ENCODE data around the gene SLC6A3.

SLC6A3 gene

DNA sequence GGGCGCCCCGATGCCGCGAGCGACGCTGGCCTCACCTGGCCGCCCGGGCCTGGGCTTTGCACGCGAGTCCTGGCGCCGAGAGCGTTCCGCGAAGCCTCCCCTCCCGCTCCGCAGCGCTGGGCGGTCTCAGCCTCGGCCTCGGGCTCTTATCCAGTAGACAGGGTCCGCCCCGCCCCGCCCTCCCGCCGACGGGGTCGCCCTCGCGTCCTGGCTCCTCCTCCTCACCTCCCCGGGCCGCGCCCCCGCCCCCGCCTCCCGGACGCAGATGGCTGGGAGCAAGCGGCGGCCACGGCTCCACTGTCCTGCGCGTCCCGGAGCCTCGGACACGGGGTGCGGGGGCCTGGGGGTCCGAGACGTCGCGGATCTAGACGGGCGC is at the start of gene SLC6A3:
Gene SLC6A3, minus strand, starts transcription at position 128 of the 376 bp plus-strand sequence. CDS start 2,243 bp downstream, outside the sequence.
- DNase-seq = no peak

DNA sequence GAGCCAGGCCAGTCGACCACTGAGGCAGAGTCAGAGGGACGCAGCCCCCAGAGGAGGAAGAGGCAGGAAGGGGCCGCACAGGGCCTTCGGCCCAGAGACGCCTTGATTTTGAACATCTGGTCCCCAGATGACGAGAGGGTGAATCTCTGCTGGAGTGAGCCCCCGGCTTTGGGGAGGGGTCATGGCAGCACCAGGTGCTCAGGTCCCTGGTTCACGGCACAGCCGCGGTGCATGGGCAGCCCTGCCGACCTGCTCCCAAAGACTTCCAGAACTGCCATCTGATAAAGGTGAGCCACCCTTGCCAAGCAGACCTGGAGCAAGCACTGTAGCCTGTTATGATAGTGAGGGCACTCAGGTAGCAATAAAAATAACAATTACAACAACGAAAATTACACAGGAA is 48.7 kb upstream of the SLC6A3 start:
- no peak for DNase-seq

DNA sequence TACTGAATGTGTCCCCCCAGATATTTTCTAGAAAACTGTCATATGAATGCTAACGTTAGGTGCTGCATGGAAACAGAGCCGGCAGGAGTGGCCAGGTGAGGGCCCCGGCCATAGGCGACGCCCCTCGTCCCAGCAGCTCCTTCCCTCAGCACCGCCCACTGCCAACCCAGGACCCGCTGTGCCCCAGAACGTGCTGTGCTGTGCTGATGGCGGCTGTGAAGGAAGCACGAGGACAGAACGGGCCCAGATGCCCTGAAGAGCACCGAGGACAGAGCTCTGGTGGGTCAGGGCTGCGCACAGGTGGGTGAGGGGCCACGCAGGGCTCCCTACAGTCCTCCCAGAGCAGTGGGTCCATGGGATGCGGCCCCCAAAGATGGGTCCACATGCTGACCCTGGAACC is 48.2 kb upstream of the SLC6A3 start:
- no peak for DNase-seq

DNA sequence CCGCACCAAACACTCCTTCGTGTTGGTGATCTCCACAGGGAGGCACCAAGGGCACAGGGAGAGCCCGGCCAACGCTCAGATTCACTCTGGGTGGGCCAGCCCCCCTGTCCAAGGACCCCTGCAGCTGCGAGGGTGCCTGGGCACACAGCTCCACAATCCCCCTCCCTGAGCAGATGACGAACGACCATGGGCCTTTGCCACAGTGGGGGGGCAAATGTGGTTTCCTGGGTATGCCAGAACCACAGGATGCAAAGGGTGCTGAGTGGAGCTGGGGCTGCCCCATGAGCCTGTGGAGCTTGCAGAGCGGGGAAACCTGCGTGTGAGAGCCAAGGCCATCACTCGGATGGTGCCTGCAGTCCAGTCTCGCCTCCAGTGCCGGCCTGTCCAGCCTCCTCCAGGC is 47.5 kb upstream of the SLC6A3 start:
- DNase-seq = no peak

DNA sequence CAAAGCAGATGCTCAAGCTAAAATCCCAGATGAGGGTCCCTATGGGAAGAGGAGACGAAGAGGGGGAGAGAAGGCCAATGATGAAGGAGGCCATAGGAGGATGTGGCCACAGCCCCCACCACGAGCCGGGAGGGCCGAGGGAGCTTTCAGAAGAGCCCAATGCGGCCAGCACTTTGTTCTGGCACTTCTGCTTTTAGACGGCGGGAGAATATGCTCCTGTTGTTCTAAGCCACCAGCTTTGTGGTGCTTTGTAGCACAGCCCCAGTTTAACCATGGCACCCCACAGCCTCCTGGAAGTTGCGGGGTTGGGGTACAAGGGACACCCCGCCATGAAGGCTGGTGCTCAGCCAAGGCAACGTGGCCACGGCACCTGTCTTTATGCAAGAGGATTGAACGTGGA is 45.1 kb upstream of the SLC6A3 start:
- DNase-seq = no peak

DNA sequence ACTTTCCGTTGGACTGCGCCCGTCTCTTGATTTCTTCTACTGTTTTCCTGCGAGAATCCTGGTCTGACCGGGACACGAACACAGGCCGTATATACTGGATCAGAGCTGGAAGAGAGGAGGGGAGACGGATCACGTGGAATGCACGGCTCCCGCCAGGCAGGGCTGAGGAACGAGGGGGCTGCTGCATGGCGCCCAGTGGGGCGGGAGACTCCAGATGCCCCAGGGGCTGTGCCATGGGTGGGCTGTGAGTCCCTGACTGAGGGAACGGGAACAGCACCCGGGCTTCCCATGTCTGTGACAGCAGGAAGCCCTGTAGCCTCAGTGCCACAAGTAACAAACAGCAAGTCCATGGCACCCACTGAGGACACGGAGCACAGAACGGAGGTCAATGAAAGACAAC is 44.5 kb upstream of the SLC6A3 start:
- DNase-seq = no peak

DNA sequence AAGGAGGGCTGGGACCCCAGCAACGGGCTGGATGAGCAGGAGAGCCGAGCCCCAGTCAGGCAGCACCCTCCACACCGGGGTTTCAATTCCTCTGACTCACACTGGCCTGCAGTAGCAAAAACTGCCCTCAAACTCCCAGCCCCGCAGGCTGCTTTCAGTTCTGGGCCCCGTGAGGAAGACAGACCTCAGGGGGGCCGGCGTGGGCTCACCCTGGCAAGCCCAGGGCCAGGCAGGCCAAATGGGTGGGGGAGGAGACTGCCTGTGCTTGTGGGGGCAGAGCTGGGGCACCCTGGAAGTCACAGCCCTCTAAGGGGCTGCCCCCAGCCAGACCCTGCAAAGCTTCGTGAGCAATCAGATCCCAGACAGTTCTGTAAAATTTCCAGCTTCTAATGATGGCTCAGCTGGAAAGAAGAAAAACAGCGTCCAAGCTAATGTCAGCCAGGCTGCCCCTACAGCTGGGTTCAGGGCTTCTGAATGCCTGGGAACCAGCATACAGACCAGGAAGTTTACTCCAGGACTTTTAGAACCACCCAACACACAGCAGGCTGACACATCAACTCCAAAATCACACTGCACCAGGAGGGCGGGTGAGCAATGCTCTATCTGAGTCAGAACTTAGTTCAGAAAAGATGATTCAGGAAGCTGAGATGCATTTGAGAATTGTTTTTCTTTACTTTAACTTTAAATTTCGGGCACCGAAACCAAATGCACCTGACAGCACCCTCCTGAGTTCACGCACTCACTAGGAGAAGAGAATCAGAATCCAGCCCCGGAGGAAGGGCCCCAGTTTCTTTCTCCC is 43.8 kb upstream of the SLC6A3 start:
- no peak for DNase-seq

DNA sequence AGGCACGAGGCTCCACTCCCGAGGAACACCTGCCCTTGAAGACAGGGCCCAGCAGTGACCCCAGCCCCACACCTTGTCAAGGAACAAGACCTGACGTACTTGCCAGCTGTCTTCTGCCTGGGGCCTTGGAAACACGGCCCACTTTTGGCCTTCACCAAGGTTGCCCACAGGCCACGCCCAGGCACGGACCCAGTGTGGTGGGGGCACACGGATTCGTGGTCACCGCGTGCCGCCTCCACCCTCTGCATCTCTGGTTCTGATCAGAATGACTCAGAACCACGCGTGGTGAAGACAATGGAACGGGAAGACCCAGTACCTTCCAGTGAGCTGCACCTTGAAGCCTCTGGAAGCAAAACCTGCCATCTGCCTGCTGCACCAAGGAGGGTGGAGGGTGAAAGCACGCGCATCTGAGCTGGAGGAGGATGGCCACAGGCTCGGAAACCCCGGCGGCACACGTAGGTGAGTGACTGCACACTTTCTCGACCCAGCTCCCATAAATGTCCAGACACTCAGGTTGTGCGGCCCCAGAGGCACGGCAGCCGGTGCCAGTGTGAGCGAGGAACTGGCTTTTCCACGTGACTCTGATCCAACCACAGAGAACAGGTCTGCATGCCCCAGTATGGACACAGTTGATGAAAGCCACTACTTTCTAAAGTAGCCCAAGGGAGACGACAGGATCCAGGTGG is 42.0 kb upstream of the SLC6A3 start:
- DNase-seq = no peak

DNA sequence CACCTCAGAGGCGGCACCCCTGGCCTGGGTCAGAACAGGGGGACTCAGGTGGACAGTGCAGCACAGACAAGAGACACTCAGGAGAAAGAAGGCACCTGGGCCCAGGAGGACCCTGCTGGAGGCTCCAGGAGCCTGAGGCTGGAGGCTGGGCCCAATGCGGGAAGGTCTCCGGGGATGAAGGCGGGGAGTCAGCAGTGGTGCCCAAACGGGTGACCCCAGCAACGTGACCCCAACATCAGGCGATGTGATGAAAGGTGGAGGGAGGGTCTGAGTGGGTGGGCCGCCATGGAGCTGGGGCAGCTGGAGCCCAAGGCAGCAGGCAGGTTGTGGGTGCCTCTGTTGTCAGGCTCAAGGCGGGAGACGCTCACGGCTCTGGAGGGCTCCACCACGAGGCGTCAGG is 41.0 kb upstream of the SLC6A3 start:
- no peak for DNase-seq

DNA sequence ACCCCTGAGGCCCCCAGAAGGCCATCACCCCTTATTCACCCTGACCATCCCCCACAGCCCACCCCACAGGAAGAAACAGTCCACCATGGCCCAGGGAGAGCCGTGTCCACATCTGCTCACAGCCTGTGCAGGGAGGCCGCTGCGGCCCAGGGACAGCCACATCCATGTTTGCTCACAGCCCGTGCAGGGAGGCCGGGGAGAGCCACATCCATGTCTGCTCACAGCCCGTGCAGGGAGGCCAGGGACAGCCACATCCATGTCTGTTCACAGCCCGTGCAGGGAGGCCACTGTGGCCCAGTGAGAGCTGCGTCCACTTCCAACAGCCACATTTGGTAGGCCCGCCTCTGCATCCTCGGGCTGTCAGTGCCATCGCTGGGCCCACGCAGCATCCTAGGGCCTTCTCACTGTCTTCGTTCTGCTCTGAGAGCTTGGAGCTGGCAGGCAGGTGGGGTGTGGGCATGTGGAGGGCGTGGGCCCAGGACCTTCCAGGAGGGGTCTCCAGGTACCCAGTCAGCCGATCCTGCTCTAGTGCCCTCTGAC is 40.4 kb upstream of the SLC6A3 start:
- DNase-seq = no peak

DNA sequence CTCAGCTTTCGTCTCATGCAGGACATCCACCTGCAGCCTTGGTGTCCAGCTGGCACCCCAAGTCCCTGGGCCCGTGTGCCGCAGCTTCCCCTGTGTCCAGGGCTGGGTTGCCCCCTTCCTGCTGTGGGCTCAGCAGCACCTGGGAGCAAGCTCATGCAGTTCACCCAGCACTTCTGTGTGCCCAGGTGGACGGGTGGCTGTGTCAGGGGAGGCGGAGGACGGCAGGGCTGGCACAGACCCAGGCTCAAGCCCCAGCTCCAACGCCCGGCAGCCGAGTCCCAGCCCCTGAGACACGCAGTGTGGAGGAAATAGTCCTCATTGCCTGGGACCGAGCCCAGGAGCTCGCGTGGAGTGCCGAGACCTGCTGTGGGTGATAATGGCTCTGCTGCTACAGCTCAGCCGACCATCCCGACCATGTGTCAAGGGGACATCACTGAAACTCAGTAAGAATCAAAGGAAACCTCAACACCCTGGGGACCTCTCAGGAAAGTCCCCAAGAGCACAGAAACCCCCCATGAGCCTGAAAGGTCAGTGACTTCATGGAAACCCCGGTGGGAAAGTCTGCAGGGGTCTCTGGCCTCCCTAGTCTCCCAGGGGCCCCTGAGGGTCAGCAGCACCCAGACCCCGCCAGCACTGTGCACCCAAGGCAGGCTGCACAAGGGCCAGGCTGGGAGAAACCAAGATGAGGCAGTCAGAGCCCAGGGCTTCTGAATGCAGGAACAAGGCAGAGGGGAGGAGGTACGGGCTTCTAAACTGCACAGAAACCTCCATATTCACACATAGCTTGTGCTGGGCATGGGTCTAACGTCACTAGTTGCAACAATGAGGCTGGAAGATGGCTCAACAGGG is 39.7 kb upstream of the SLC6A3 start:
- no peak for DNase-seq

DNA sequence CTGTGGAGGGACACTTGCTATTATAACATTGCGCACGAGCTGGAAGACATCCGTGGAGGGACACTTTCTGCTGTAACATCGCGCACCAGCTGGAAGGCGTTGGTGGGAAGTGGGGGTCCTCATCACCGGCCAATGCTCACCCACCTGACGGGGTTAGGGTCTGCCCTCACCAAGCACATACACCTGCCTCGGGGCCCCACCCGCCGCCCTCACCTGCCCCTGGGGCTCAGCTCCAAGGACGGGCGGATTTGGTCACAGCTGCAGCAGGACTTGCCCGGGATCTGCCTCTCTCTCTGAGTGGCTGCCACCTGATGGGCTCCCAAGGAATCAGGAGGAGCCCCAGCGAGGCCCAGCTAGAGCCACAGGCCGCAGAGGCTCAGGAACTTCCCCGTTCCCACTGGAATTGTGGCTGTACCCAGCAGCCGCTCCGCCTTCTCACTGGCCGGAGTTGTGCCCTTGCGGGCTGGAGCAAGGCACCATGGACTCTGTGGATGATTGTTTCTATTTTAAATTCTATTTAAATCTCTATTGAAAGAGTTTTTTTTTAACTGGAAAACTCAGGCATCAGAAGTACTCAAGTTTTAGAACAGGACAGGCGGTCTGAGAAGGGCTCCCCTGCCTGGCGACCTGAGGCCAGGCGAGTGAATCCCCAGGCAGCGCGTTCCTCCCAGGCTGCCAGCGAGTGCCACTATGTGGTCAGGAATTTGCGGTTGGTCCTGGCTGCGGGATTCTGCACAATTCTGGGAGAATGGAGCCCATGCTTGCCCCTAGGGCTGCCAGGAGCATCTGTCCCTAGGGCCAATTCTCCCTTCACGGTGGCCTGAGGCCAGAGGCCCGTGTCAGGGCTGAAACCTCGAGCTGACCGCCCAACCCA is 38.9 kb upstream of the SLC6A3 start:
- DNase-seq = no peak

DNA sequence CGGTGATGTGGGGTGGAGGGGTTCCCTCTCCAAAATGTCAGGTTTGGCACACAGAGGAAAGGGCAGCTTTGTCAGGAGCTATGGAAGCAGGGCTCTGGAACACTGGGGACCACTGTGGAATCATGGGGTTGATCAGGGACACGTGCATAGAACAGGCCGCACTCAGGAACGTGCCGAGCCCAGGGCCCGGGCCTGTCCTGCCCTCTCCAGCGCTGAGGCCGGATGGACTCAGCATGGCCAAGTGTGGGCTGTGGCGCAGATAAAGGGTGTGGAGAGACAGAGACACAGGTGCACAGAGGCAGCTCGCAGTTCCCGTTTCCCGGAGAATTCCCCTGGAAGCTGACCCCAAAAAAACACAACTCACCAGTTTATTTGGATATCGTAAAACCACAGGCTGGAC is 37.8 kb upstream of the SLC6A3 start:
- DNase-seq = no peak

DNA sequence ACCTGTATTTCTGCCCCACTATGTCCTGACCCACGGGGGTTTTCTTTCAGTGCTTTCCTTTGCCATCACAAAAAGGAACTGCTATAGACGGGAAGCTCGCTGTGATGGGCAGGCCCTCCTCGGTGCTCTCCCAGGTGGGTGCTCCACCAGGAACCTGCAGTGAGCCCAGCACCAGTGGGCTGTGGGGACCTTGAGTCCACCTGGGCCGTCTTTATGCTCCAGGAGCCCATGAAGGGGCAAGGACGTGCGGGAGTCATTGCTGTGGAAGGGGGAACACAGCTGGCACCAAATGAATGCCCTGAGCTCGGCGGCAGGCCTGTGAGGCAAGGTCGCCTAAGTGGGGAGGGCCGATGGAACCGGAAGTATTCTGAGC is 36.7 kb upstream of the SLC6A3 start:
- no peak for DNase-seq

DNA sequence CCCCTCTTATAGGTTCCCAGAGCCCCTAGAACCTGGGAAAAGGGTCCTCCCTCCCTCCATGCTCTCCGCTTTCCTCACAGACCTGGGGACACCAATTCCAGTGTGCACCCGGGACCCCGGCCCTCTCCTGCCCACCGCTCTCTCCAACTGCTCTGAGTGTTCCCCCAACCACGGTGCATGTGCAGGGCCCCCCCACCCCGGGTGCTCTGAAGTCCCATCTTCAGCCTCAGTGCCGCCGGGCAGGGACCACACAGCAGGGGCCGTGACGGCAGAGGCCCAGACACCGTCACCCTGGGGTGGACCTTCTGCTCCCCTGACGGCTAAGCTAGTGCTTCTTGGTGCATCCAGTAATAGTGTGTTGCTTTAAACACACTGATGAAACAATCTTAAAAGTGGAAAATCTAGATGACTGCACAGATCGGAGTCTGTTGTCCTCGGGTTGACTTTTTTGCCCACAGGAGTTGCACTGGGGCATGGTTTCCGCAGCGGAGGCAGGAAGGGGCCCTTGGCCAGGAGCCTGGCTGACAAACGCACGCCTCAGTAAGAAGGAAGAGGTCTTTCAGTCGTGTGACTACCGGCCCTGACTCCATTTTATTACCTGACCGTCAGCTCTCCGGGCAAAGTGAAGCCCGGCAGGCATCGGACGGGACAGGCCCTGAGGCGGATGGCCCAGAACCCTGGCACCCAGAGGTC is 36.2 kb upstream of the SLC6A3 start:
- DNase-seq = no peak

DNA sequence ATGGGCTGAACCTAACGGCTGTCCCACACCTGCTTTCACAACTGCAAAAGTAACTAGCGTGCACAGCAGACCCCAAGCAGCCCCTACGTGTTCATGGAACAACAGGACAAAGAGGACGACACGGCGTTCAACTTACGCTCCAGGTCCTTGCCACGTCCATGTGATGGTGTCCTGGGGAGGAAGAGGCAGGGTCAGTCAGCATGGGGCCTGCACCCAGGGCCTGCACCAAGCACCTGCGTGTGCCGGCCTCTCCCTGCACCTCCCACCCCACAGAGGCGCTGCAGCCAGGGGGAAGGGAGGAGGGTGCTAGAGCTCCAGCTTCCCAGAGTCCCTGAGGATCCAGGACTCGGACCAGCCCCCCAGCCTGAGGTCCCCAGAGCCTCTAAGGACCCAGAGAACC is 35.6 kb upstream of the SLC6A3 start:
- DNase-seq = no peak

DNA sequence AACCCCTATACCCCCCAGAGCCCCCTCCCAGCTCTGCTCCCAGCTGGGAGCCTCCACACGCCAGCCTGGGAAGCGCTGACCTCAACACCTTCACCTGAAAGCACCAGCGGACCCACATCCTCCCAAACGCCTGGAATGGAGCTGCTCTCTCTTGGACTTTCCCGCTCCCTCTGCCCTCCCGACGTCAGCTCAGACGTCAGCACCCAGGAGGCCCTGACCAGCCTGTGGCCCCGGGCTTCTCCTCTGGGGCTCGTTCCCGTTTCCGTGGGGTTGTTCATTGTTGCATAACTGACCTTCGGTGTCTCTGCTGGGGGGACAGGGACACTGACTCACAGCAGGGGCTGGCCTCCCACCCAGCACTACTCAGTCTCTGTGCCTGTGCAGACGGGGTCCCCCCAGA is 35.0 kb upstream of the SLC6A3 start:
- no peak for DNase-seq

DNA sequence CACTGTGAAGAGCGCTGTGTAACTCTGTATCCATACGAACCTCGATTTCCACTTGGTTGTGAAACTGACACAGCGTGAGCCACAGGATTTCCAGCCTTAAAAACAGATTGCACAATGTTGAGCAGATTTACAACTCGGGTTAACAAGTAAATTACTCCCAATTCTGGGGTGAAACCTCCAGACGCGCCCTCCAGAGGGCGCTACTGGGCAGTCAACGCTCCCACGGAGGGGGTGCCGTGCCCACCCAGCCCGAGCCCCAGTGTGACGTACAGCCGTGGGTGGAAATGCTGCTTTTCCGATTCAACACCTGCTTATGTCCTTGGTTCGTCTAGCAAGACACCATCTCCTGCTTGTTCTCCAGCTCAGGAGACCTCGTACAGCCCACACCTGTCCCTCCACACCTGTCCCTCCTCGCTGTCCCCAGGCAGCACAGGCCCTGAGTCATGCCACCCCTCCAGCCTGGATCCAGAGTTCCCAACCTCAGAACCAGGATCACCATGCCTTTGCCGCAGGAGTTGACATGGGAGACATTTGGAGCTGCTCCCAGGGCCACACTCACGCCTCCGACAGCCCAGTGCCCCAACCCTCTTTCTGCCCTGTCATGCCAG is 34.4 kb upstream of the SLC6A3 start:
- no peak for DNase-seq

DNA sequence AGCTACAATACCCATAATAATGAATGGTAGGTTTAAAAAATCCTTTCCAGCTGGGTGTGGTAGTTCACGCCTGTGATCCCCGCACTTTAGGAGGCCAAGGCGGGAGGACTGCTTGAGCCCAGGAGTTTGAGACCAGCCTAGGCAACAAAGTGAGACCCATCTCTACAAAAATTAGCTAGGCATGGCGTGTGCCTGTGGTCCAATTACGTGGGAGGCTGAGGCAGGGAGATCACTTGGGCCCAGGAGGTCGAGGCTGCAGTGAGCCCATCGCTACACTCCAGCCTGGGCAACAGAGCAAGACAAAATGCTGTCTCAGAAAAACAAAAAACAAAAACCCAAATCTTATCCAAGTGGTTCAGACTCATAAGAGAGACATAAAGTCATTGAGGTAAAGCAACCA is 33.8 kb upstream of the SLC6A3 start:
- no peak for DNase-seq

DNA sequence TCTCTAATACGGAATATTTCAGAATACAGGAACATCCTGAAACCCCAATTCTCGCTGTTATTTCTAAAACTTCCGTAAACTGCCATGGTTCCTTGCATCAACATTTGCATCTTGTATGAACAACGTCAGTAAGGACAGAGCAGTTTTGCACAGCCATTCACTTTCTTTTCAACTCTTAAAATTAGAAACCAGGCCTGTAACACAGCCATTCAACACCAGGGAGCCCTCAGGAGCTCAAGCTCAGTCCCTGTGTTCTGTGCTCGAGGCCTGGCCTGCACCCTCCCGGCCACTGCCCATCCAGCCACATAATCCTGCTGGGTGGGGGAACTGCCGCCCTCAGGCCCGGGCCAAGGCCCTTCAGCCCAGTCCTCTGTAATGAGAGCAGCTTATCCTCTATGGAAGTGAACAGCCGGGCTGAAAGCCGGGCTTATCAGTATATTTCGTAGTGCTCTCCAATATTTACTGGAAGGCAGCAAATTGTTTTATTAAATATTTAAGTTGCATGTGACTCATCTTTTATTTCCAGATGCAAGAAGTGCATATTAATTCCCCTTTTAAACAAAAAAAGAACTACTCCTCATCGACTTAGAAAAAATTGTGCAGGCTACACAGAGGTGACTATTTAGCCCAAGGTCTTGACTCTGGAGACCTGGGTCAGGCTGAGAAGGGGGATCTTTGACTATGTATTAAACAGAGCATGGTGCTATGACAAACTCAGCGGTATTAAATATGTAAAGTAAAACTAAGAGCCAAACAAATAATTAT is 33.2 kb upstream of the SLC6A3 start:
- no peak for DNase-seq

DNA sequence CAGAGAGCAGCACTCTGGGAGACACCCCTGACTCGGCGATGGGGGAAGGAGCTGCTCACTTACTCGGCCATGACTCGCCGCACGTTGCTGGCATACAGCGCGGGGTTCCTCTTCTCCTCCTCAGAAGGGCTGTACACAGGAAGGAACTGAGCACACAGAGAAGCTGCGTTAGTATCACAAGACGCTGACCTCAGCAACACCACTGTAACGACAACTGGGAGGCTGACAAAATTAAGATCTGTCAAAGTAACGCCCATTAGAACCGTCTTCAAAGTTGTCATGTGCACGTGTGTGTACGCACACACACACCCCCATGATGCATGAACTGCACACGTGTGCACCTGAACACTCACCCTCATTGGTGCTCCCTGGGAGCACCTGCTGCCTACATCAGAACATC is 32.1 kb upstream of the SLC6A3 start:
- no peak for DNase-seq

Measured in NK-92 treated with Interleukin-12 subunit alpha and Interleukin-12 subunit beta, amount 100 ng/mL, for 24 hours (cell line).